GM19023 (cell line): Measurements from ENCODE around the gene SPTSSB.

Source experiments
- ATAC-seq: cut with Tn5 transposase; IDR thresholded peaks from one replicate; pipeline ENCODE4 v1.9.1; 2021; ENCODE audit warnings: mild to moderate bottlenecking, moderate library complexity; ENCODE audit not compliant: unreplicated experiment

Gene SPTSSB

DNA sequence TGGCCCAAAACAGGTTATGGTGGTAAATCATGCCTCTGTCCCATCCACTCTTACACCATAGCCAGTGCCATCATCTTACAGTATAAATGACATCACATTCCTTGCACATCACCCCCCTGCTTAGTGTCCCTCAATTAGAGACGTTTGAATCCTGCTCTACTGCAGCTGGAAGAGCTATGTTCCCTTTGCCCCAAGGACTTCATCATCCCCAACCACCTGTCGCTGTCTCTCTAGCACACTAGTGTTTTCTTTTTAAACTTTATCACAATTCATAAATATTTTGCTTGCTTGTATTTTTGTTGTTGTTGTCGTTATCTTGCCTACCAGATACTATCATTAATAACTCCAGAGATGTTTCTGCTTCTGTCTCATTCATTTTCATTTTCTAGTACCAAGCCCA is 28.7 kb downstream of the SPTSSB start:
- no peak for ATAC-seq

DNA sequence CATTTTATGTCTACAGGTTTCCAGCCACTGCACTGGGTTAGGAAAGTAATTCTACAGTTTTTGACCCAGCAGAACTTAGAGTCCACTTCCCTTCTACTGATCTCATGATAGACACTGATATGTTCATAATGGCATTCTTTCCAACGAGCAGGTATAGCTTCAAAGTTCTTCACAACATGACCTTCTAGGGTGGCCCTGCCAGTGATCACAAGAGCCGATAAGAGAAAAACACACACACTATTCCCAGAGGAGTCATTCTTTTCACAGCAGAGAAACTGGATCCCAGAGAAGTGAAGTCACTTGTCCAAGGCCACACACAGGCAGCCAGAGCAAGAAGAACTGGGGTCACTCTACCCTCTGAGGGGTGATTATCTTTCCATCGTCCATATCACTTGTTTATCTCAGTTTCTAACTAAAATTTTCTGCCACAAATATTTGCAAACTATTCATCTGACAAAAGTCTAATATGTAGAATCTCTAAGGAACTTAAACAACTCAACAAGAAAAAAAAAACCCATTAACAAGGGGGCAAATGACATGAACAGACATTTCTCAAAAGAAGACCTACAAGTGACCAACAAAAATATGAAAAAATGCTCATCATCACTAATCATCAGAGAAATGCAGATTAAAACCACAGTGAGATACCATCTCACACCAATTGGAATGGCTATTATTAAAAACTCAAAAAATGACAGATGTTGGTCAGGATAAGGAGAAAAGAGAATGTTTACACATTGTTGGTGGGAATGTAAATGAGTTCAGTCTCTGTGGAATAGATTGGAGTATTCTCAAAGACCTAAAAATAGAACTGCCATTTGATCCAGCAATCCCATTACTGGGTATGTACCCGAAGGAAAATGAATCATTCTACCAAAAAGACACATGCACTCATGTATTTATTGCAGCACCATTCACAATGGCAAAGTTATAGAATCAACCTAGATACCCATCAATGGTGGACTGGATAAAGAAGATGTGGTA is 31.5 kb downstream of the SPTSSB start:
- ATAC-seq = no peak

DNA sequence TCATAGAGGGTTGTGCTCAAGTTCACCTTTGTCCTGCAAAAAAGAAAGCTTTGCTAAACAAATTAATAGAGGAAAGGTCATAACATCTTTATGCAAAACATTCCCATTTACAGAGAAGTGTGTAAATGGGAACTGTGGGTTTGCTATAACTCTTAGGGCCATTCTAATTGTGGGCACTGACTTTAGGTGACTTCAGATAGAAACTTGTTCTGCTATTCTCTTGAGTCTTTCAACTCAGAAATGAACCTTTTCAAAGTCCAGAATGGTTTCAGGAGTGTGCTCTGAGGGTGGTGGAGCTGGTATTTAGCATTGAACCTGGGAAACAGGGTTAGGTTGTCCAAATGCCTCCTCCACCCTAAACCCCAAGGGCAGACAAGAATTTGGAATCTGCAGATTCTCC is 34.0 kb downstream of the SPTSSB start:
- no peak for ATAC-seq

DNA sequence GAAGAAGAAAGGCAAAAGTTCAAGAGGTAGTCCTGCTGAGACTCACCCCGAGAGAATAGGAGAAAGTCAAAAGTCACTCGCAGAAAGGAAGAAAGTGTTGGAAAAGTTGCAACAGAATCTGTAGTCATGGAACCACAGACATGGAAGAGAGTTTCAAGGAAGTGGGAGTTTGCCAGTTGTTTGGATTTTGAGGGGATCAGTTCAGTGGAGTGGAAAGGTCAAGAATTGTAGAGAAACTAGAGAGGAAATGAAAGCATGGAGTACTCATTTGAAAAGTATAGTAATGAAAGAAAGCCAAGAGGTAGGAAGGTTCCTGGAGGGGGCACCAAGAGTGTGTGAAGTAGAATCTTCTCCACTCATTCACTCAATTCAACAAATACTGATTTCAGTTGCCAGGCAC is 34.7 kb downstream of the SPTSSB start:
- ATAC-seq = no peak

DNA sequence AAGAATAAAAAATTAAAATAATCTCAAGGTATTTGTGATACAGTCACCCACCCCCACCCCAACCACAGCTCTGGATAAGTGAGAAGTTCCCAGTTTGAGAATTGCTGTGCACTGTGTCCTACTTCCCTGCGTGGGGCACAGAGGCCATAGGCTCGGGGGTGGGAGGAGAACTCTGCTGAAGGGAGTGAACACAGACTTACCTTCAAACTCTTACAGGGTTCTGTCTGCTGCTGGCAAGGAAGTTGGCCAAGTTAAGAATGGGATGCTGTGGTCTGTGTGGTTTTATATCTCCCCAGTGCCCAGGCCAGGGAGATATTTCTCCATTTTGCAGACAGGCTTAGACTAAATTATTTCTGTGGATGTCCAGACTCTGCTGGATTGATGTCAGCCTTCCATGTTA is 37.6 kb downstream of the SPTSSB start:
- ATAC-seq = no peak

DNA sequence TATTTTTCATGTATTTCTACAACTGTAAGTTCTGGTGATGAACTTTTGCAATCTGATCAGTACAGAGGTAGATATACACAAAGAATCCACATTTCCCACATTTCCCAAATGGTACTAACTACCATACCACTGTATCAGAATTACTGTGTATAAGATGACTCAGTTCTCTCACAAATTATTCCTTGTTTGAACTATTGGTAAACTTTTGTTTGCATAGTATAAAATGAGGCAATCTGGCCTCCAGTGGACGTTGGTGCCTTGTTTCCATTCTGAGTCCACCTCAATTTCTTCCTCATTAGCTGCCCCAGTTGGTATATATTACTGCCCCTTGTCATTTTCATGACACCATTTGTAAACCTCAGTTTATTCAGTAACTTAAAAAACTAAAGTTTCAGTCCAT is 38.5 kb downstream of the SPTSSB start:
- ATAC-seq = no peak

DNA sequence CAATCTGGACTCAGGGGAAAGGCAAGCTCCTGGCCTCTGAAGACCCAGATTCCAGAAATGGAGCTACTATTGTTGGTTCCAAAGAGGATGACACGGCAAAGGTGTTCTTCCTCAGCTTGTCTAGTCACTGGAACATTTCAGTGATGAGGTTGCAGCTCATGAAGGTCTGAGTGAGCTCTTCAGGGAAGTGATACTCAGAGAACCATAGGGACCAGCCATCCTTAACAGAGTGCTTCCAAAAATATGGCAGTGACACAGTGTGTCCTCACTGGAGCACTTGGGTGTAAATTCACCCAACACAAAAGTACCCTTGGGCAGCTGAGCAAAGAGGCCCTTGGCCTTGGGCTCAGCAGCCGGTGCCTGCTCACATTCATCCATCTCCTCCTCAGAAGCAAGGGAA is 46.3 kb downstream of the SPTSSB start:
- ATAC-seq = no peak

DNA sequence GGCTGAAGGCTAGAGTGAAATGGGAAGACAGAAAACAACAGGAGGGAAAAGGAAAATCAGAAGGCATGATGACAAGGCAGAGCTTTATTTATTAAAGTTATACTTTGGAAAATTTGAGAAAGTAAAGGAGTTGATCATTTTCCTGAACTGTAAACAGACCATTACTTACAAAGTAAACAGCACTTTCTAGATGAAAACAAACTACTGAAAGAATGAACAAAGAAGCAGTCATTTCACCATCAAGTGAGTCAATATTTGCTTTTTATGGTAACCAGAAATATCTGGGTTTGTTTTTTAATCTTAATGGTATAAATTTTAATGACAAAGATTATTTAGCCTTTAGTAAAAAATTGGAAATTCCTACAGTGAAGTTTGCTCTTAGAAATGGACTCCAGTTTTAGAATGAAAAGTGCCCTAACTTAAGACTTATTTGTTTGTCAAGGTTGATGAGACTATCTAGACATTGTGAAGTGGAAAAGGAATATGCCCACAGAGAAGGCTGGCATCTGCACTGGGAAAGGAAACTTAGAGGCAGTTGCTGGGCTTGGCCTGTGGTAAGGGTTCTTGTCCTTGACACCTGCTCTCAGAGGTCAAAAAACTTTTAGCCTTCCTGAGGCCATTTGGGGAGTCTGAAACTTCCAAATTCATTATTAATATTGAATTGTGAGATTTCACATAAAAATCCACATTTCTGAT is 47.2 kb downstream of the SPTSSB start:
- ATAC-seq = no peak

DNA sequence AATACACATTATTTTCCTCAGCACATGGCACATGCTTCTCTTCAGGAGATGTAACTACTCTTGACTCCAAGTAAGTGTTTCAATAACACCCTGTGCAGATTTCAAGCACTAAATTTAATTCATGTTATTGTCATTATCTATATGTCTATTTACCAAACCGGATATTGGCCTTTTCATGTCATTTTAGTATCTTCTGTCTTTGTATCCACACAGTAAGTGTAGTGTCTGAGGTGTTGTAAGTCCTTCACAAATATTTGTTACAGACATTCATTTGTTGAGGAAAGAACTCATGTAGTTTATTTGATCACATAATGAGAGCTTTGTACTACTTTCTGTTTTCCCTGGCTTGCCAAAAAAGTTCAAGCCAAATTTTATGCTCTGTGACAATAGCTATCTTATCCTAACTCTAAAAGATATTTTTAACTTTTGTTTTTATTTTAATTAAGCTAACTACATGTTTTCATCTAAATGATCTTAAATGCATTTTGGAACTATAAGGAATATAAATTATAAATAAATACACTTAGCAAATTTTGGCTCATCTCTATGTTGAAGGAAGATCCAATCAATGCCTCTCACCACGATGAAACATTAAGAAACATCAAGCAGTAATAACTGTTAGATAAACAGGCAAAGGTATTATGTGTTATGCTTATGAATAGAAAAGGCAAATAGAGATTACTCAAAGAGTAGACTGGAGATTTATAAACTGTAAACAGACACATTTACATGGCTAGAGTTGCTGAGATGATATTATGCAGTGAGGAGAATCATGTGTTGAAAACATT is 48.3 kb downstream of the SPTSSB start:
- ATAC-seq = no peak

DNA sequence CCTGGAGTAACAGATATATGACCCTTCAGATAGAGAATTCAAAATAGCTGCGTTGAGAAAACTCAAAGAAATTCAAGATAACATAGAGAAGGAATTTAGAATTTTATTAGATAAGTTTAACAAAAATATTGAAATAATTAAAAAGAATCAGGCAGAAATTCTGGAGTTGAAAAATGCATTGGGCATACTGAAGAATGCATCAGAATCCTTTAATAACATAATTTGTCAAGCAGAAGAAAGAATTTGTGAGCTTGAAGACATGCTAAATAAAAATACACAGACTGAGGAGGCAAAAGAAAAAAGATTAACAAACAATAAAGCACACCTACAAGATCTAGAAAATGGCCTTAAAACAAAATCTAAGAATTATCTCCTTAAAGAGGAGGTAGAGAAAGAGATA is 50.5 kb downstream of the SPTSSB start:
- no peak for ATAC-seq

DNA sequence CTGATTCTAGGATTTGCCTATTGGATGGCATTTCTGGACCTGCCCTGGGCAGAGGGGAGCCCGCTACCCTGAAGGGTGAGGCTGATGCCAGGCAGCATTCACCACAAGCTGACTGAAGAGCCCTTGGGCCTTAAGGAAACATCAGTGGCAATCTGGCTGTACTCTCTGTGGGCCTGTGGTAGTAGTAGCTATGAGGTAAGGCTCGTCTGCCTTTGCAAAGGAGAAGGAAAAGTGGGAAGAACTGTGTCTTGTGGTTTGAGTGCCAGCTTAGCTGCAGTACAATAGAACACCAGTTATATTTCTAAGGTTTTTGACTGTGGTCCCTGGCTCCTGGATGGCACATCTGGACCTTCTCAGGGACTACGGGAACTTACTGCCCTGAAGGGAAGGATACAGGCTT is 51.5 kb downstream of the SPTSSB start:
- ATAC-seq = no peak

DNA sequence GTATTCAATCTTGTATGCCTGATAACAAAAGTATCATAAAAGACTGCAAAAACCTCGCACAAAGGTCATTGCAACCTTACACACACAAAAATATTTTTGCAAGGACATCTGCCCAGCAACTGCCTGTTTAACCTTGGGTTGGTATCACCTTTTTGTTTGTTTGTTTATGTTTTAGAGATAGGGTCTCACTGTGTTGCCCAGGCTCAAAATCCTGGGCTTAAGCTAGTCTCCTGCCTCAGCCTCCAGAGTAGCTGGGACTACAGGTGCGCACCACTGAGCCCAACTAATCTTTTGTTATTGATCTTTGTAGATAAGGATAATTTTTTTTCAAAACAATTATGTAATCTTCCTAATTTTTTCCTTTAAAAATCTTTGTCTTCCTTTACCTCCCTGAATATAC is 54.2 kb downstream of the SPTSSB start:
- no peak for ATAC-seq

DNA sequence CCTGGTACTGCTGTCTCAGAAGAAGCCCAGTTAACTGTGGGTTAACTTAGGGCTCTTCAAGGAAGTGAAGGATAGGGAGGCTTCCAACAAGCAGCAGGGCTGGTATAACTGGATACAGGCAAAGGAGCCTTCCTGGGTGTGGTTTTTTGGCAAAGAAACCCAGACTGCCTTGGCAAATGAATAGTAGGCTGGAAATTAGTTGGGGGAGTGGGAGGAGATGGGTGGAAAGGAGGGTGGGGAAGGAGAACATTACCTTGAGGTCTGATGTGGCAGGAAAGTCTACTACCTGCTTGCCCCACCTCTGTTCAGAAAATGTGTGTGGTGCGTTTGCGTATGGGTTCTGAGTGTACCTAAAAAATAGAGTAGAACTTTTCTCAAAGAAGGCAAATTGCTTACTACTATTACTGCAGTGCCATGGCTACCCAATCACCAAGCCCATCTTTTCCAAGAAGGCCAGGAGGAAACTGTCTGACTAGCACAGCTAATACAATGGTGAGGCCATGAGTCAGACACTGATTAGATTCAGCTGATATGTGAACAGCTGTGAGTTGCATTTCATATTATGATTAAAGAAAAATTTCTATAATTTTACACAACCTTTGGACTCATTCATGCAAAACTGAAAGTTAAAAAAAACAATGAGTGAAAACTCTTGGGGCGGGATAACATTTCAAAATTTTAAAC is 55.2 kb downstream of the SPTSSB start:
- ATAC-seq = no peak

DNA sequence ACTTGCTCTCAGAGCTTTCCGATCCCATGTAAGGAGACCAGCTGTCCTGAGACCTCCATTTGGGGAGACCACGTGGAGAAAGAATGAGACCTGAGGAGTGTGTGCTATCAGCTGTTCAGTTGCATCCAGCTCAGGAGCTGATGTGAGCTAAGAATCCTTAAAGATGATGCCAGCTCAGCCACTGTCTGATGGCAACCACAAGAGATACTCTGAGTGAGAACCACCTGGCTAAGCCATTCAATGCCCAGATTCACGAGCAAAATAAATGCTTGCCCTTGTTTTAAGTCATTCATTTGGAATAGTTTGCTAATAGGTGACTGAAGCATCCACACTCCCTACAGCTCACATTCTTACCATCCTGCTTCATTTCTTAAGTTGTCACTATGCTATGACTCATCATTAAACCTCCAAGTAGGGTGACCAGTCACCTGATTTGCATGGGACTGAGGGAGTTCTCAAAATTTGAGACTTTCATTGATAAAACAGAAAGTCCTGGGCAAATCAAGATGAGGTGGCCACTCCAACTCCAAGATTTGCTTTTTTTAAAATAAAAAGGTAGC is 56.4 kb downstream of the SPTSSB start:
- peak; percentile 62 for ATAC-seq

DNA sequence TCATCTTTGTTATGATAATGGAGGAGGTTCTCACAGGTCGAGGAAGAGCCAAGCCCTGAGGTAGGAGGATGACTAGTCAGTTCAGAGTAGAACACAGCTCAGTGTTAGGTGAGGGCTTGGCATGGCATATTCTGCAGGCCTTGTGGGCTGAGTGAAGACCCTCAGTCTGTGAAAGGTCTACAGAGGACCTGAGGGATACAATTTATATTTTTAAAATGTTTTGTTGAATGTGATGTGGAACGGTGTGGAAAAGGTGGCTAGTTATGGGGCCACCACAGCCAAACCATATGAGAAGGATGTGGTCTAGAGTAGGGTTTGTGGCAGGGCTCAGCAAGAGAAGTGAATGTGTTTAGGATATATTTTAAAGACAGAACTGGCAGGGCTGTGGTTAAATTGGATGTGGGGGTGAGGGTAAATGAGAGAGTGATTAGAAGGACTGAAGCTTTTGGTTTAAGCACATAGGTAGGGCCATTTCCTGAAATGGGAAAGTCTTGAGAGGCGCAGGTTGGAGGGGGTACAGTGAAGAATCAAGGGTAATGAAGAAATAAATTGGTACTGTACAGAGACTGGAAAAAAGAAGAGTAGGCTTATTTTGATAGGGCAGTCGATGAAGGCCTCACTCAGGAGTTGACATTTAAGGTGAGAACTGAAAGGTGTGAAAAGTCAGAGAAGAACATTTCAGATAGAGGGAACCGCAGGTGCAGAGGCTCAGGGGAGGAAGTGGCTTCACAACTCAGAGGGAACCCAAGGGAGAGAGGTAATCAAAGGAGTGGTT is 60.5 kb downstream of the SPTSSB start:
- ATAC-seq = peak; percentile 69

DNA sequence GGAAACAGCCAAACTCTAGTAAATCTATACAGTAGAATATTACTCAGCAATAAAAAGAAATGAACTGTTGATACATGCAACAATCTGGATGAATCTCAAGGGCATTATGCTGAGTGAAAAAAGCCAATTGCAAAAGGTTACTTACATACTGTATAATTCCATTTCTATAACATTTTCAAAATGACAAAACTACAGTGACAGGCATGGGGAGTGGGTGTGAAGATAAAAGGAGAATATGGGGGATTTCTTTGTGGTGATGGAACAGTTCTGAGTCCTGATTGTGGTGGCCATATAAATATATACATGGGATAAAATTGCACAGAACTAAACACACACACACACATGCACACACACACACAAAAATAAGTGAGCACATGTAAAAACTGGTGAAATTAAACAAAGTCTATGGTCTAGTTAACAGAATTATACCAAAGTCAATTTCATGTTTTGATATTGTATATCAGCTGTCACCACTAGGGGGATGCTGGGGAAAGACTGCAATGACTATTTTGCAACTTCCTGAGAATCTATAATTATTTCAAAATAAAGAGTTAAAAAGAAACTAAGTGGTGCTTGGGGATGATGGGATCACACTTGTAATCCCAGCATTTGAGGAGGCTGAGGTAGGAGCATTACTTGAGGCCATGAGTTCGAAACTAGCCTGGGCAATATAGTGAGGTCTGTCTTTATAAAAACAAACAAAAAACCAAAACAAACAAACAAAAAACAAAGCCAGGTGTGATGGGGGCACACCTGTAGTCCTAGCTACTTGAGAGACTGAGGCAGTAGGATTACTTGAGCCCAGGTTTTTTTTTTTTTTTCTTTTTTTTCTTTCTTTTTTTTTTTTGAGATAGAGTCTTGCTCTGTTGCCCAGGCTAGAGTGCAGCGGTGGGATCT is 66.0 kb downstream of the SPTSSB start:
- no peak for ATAC-seq

DNA sequence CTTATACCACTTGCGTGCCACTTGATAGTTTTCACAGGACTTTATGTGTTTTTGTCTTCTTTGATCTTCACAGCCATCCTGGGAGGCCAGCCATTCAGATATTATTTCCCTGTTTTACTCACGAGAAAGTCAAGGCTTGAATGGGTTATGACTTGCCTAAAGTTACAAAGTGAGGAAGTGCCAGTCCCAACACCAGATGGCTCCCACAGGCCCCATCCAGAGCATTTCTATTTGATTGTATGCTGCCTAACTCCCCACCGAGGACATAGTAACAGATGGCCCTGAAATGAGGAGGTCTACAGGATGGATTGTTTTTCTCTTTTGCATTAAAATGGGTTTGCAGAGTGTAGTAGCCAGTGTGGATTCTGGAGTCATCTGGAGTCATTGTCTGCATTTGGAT is 74.5 kb downstream of the SPTSSB start:
- no peak for ATAC-seq

DNA sequence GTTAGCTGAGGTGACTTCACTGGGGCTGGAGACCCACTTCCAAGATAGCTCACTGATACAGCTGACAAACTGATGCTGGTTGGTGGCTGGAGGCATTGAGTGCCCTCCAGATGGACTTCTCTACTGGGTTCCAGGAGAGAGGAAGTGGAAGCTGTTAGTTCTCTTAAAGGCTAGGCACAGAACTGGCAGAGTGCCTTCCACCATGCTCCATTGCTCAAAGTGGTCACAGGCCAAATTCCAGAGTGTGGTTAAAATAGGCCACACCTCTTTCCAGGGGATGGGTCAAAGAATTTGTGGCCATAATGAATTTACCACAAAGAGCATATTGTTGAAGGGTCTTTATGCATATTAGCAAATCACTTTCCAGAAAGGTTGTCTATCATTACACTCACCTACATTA is 76.0 kb downstream of the SPTSSB start:
- ATAC-seq = no peak
